GM19239 (cell line): ENCODE results near the gene BATF.

Experiments used
- DNase-seq: peaks from one replicate; pipeline ENCODE4 v3.0.0; 2011; ENCODE audit warnings: low spot score; ENCODE audit not compliant: insufficient read length
- FAIRE-seq: peaks from 2 replicates; lab custom pipeline; 2011; peaks lifted over from hg19 to GRCh38; lab: Jason Lieb, UNC

Gene BATF

DNA sequence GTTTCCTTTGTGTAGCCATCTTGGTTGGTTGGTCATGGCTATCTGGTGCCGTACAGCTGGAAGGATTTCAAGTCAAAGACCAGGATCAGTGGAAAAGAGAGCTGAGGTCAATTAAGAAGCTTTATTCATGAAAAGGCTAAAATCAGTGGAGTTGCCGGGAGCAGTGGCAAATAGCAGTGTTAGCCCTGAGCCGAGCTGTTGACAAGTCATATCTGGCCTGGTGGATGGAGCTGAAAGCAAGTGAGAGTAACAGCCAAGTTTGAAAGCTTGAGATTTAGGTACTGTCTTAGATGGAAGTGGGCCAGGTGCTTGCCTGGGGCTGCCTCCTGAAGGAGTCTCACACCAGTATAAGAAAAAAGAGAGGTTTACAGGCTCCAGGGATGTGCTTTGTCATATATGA lies 9.0 kb downstream of the BATF start:
- DNase-seq (no peak), FAIRE-seq (no peak)

DNA sequence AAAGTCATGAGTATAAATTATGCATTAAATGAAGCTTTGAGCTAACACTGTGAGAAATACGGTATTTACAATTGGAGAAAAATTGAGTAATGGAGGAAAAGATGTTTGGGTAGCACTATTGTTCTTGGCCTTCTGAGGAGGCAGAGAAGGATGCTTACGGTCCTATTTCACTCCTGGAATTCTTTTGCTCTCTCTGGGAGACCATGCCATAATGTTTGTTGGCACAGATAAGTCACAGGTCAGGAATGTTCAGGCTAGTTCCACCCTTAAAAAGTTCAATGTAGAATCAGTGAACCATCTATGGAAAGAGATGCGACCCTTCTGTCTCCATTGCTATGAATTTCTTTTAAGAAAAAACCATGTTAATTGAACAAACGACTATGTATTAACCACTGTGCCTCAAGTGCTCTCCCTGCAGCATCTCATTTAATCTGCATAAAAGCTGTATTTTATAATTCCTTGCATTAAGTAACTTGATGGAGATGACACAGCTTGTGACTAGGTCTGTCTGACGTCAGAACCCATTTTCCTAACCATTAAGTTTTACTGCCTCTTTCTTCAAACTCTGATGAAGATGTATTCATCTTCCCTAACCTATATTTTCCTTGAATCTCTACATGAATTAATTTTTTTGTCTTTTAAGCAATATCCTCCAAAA lies 9.5 kb downstream of the BATF start:
- FAIRE-seq (no peak), DNase-seq (no peak)

DNA sequence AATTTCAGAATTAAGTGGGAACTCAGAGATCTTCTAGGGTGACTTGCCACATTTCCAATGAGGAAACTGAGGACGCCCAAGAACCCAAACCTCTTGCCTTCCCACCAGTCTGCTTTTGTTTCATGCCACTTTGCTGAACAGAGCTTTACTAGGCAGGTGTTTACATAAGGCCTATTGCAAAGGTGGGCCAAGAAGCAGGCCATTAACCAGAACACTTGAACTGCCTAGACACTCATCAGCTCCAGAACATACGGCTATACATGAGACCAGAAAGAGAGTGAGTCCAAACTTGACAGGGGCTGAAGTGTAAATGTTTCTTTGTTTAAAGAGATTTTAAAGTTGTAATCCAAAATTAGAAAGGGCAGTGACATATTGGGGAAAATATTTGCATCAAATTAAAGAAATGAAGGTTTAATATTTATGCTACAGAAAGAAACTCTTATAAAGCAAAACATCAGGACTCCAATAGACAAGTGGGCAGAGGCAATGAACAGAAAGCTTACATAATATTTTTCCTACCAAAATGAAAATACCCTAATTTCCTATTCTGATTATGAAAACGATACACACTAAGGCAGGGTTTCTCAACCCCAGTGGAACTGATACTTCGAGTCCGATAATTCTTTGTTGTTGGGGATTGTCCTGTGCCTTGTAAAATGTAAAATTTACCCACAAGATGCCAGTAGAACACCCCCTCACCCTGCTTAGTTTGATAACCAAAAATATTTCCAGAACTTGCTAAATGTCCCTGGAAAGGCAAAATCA lies 11.7 kb downstream of the BATF start:
- FAIRE-seq (peak; percentile 55), DNase-seq (no peak)

DNA sequence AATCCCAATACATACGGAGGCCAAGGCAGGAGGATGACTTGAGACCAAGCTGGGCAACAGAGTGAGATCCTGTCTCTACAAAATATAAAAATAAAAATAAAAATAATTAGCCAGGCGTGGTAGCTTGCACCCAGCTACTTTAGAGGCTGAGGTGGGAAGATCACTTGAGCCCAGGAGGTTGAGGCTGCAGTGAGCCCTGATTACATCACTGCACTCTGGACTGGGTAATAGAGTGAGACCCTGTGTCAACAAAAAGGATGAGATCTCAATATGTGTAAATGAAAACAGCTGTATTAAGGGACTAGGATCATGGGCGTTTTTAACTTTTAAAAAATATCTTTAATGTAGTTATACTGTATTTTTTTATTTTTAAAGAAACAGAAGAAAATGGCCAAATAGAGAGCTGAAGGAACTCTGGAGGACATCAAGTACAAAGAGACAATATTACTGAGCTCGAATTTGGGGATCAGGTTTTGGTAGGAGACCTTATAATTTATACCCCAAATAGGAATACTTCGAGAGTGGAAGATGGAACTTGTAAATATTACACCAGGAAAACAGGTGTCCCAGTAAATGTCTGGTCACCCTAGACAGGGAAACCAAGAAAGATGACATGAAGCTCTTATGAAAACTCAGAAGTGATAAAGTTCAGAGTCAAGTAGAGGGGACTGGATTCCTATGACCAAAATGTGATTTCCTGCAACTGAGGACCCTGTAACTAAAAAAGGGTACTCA lies 13.1 kb downstream of the BATF start:
- no peak for DNase-seq
- no peak for FAIRE-seq

DNA sequence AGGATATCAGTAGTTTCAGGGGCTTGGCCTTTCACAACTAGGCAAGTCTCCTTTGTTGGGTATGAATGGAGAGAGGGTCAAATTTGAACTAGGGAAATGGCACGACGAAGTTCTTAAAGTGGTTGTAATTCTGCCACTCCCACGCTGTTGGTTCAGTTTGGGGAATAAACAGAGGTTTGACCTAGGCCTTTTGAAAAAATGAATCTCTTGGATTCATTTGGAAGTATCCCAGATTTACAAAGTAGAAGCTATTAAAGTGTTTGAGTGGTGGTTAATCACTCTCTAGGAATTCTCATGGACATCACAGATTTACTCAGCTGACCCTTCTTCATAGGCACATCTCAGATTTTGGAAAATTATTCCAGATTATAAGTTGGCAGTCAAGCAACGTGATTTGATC lies 14.8 kb downstream of the BATF start:
- no peak for FAIRE-seq
- DNase-seq = no peak

DNA sequence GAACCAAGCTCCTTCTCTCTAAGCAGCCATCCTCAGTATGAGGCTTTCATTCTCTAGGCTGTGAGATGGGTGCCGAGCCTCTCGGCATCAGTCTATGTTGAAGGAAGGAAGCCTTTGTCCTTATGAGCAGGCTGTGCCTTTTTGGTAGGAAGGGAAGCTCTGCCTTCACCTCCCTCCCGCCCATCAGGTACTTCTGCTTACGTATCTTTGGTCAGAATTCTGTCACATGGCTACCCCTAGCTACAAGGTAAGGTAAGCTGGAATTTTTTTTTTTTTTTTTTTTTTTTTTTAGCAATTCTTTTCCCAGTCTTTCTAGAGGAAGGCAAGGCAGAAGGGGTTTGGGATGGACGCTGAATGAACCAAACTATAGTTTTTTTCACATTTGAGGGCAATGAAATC lies 16.9 kb downstream of the BATF start:
- FAIRE-seq (no peak), DNase-seq (no peak)

DNA sequence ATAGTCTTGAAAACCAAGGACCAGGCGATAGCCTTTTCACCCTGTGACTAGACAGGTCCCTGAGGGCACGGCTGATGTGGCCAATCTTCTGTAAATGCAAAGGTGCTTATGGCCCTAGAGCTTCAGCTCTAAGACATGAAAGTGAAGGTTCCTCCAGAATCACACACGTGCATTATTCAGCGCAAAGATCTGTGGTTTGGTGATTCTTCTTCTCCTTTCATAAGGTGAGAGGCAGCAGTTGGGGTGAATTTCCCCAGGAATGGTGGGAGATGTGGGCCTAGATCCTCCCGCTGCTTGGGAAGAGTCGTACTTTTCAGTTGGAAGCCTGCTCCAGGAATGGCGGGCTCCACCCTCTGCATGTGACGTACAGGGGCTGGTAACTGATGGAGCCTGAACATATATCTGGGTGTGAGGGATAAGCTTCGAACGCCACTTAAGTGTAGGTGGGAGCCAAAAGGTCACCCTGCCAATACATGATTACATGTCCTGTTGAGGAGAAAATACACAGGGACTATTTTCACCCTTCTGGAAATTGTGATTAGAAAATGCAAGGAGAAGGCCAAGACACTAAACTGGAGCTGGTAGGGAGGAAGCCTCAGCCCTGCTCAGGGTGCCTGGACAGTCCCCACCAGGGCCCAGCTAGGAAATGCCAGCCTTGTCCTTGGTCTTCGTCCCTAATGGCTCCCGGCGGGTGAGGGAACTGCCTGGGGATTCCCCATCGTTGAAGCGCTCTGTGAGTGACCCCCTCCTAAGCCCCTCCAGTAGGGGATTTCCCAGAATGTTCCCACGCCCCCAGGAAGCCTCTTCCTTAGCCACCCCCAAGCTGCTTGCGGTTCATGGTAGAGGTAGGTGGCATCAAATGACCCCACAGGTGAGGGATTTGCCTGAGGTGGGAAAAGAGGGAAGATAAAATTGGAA lies 17.6 kb downstream of the BATF start:
- FAIRE-seq = peak; percentile 96
- DNase-seq = peak; percentile 46

DNA sequence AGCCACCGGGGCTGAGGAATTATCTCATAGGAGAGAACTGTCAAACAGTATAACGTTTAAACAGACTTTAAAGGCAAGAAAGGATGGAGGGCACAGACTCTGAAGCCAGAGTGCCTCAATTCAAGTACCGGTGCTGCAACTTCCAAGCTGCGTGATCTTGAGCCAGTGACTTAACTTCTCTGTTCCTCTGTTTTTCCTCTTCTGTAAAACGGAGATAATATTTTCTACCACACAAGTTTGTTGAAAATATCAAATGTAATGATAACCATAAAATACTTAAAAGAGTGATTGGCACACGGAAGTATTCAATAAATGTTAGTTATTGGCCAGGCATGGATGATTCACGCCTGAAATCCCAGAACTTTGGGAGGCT lies 18.2 kb downstream of the BATF start:
- peak; percentile 59 for FAIRE-seq
- DNase-seq = no peak

DNA sequence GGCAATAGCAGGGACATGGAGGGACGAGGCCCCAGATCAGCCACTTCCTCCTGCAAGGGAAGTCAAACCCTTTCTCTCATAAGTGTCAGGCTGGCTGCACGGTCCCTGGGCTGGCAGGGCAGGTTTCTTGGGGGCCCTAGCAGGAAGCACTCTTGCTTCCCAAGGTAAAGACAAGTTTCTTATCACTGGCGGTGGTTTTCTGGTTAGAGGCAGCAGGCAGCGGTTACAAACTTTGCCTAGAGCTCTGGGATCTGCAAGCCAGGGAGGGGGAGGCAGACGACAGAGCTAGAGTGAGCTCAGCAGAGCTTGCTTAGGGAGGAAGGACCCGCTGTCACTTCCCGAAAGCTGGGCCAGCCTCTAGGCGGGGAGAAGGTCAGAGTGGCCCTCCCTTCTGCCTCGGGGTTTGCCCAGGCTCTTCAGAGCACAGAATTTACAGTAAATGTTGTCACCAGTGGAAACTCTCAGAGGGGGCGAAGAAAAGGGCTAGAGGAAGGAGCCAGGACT lies 20.4 kb downstream of the BATF start:
- FAIRE-seq (peak; percentile 99), DNase-seq (peak; percentile 59)

DNA sequence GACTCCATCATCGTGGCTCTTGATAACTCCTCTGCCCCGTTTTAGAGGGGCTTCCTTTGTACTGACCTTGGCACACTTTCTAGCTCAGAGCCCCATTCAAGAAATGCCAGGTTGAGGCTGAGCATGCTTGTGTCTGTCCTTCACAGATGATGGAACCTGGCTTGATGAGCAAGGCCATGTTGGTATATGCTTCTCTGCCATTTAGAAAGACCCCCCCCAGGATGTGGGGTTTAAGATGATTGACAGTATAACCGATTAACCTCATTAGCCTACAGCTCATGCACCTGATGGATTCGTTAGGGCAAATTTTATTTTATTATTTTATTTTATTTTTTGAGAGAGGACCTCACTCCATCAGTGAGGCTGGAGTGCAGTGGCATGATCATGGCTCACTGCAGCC lies 21.0 kb downstream of the BATF start:
- no peak for FAIRE-seq

DNA sequence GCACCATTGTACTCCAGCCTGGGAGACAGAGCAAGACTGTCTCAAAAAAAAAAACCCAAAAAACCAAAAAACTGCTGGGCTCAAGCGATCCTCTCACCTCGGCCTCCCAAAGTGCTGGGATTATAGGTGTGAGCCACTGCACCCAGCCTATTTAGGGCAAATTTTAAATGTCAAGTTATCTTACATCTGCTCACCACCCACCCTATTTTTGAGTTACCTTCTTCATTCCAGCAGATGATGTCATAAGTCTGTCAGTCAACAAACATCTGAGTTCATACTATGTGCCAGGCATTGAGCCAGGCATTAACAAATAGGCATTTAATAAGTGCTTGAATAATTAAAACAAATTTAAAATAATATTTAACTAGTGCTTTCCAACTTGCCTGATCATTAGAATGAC lies 21.5 kb downstream of the BATF start:
- DNase-seq (no peak), FAIRE-seq (no peak)

More for the DNA sequence above, 21.0 kb downstream of the BATF start:
- no peak for DNase-seq

DNA sequence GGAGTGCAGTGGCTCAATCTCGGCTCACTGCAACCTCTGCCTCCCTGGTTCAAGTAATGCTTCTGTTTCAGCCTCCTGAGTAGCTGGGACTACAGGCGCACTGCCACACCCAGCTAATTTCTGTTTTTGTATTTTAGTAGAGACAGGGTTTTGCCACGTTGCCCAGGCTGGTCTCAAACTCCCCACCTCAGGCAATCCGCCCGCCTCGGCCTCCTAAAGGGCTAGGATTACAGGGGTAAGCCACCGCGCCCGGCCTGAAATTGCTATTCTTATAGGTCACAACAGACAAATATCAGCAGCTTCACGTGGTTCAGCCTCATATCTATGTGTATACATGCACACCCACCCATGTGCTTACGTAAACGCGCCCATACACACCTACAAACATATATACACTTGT lies 23.6 kb downstream of the BATF start:
- DNase-seq (no peak), FAIRE-seq (no peak)

DNA sequence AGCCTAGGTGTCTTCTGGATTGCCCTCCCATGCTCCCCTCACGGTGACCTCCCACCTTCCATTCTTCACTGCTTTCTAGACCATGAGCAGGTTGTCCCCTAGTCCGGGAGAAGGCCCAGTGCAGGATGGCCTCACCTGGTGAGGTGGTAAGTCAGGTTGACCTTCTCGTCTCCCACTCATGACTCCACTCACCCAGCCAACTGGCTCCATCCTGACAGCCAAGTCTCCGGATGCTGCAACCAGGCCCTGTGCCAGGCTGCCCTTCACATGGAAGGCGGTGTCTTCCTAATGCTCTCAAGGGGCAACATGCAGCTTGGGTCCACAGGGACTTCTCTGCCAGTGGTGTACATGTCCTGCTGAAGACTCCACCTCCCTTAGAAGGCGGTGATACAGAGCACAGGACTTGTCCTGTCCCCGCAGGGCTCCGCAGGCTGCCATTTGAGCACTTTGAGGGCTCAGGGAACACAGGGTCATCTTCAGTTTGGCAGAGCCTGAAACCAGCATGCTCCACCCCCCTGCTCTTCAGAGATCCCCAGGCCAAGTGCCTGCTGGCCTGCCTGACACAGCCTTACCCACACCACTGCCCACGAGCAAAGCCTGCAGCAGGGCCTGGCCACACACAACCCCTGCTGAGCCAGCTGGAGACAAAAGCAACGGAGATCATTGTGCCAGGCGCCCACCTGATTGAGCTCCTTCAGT lies 25.4 kb downstream of the BATF start:
- FAIRE-seq = no peak
- DNase-seq = no peak

DNA sequence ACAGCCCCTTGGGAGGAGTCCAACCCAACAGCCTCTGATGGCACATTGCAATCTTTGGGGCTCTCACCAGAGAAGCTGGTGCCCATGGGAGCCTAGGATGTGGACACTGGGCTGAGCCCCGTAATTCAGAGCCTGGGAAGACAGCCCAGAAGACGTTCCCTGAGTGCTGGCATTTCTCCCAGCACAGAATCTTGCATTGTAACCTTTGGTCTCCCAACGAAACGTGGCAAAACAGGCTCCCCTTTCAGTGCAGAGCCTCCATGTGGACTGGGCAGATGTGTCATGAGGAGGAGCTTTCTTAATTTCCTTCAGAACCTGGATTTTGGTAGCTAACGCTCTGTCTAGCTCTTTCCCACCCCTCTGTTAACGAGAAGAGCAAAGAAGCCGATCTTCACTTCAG lies 26.3 kb downstream of the BATF start:
- DNase-seq = no peak
- FAIRE-seq = no peak

DNA sequence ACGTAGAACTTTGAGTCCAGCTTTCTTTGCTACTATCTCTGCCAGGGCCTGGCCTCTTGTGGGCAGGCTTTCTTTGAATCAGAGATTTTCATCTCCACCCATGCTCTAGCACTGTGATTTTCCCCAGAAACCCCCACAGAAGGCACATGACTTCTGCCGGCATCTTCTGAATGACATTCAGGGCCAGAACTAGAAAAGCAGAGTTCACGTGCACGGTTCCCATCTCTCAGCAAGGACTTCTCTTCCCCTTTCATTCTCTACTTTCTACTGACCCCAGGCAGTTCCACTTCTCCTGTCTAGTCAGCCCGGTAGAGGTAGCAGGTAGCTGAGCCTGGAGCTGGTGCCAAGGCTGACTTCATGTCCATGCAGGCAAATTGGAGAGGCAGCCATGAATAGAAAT lies 26.9 kb downstream of the BATF start:
- FAIRE-seq = peak; percentile 94
- no peak for DNase-seq

DNA sequence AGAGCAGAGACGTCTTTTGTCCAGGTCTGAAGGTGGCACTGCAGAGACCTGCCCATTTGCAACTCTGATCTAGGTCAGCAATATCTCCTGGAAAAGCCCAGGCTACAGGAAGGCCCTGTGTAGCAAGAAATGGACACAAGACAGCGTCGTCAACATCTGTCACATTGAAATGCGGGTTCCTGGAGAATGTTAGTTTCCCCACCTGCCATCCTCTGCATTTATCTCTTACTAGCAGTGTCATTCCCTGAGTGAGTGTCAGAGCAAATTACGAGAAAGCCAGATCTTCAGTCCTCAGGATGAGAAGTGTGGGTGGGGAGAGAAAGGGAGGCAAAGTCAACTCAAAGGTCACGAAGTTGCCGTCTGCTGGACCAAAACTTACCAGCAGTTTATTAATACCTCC lies 28.8 kb downstream of the BATF start:
- DNase-seq = no peak
- peak; percentile 82 for FAIRE-seq

DNA sequence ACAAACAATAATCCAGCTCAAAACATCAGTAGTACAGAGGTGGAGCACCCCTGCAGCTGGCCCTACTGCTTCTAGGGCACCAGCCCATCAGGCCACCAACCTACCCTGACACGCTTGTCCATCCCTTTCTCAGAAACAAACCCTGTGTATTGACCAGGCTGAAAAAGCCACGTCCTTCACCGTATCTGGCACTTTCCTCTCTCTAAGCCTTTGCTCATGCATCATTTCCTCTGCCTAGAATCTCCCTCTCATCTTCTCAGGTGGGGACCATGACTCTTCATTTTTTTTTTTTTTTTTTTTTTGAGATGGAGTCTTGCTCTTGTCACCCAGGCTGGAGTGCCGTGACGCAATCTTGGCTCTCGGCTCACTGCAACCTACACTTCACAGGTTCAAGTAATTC lies 30.9 kb downstream of the BATF start:
- no peak for FAIRE-seq
- no peak for DNase-seq

DNA sequence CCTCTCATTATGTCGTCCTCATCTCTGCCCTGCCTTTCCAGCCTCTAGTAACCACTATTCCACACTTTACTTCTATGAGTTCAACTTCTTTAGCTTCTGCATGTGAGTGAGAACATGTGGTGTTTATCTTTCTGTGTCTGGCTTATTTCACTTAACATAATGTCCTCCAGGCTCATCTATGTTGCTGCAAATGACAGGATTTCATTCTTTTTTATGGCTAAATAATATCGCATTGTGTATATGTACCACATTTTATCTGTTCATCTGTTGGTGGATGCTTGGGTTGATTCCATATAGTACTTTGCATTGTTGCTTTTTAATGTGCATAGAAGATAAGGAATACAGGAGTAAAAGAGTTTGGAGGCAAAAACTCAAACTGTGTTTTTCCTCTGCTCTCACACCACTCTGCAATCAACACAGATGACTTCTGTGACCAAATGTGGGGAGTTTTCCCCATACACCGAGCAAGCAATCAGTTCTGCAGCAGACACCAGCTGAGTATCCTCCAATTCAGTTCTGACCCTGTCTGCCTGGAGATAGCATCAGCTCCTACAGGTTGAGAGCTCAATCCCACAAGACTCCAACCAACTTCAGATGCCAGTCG lies 31.6 kb downstream of the BATF start:
- no peak for FAIRE-seq
- DNase-seq = no peak

DNA sequence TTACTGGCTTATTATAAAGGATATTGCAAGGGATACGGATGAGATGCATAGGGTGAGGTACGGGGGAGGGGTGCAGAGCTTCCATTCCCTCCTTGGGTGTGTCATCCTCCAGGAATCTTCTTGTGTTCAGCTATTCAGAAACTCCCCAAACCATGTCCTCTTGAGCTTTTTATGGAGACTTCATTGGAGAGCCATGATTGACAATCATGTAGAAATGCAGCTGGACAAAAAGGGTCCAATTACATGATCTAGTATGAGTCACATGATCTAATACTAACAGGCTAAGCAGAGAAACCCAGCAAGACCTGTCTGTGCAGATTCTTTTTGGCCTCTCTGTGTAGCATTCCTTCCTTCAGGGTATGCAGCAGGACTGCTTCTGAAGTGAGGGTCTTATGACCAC lies 32.2 kb downstream of the BATF start:
- DNase-seq = no peak
- no peak for FAIRE-seq
